ENCODE measurements around the gene WFS1.

WFS1 gene

DNA sequence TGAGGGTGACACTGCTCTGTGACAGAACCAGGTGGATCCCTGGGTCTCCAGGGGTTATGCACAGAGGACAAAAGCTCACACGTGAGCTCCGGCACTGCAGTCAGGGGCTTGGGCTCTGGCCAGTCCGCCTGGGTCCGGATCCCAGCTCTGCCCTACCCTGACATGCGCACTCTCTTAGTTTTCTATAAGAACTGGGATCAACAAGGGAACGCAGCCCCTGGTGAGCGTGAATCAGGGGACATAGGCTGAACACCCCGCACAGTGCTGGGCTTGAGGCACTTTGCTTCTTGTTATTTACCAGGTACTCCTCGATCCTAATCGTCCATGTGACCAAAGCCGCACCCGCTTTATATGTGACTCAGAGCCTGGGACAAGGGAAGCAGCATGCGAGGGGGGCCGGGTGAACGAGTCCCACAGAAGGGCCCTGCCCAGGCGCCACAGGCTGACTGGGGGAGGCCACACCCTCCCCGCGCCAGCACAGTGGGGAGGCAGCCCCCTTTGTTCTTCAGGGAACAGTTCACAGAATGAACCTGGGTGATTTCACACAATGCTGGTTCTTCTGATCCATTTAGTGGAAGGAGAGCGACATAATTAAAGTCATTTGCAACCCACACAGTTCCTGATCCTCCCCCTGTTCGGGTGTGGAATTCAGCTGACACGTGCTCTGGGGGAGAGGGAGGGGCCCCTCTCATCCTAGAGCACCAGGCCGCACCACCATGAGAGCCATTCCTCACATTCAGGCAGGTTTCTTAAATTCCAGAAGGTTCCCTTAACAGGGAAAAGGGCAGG is 55.5 kb downstream of the WFS1 start:
- DNase-seq (ENCODE audit: low read depth), result no peak
- no peak overlapping the region for H3K4me3 ChIP-seq (ENCODE audit: control insufficient read depth, low read depth, low read length)
- TF ChIP-seq, protein P1, sequence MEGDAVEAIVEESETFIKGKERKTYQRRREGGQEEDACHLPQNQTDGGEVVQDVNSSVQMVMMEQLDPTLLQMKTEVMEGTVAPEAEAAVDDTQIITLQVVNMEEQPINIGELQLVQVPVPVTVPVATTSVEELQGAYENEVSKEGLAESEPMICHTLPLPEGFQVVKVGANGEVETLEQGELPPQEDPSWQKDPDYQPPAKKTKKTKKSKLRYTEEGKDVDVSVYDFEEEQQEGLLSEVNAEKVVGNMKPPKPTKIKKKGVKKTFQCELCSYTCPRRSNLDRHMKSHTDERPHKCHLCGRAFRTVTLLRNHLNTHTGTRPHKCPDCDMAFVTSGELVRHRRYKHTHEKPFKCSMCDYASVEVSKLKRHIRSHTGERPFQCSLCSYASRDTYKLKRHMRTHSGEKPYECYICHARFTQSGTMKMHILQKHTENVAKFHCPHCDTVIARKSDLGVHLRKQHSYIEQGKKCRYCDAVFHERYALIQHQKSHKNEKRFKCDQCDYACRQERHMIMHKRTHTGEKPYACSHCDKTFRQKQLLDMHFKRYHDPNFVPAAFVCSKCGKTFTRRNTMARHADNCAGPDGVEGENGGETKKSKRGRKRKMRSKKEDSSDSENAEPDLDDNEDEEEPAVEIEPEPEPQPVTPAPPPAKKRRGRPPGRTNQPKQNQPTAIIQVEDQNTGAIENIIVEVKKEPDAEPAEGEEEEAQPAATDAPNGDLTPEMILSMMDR (IDR thresholded peaks at IDR 0.05; ENCODE audit: control insufficient read depth, insufficient read depth, low read depth, low read length, missing control alignments), result no peak

DNA sequence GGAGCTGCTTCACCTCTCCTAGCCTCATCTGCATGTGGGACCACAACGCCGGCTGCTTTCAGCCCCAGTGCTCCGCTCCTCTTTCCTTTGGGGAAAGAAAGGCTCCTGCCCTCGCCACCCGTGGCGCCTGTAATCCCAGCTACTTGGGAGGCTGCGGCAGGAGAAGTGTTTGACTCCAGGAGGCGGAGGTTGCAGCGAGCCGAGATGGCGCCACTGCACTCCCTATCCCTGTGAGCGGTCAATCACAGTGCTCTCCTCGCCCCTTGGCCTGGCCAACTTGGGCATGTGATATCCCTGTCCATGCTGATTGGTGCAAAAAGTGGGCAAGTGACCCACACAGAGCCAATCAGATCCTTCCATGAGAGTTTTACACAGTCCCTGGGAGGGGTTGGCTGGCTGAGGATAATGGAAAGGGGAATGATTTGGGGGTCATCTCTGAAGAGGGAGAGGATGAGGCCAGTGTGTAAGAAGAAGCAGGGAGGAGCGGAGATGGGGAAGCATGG is 56.2 kb downstream of the WFS1 start:
- TF ChIP-seq, protein P1 (IDR thresholded peaks at IDR 0.05; ENCODE audit: control insufficient read depth, insufficient read depth, low read depth, low read length, missing control alignments), result no peak
- no peak overlapping the region for H3K4me3 ChIP-seq (ENCODE audit: control insufficient read depth, low read depth, low read length)
- DNase-seq (ENCODE audit: low read depth), result no peak

DNA sequence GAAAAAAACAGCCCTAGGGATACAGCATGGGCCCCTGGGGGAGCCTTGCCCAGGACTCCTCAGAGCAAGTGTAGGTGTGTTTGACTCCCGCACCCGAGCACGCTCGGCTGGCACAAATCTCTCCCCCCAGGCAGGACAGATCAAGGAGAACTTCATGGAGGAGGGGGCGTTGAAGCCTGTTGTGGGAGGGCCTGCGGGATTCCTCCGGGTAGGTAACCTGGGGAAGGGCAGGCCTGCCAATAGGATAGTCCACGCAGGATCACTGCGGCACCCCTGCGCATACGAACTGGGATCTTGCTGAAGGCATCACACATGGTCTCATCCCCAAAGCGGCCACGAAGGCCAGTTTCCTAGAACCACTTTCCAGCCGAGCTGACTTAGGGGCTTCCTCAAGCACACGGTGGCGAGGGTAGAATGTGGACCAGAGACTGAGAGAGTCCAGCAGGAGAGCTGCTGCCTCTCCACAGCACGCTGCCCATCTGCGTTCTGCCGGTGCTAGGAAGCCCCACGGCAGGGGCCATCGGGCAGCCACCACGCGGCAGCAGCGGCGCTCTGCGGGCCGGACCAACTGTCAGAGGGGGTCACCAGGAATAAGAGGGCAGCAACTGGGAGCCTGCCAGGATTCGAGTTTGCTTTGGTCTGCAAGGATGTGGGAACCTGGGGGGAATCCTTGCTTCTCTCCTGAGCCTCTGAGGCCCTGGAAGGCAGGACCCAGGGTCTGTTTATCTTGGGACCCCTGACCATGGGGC is 56.8 kb downstream of the WFS1 start:
- TF ChIP-seq, protein P1 (IDR thresholded peaks at IDR 0.05; ENCODE audit: control insufficient read depth, insufficient read depth, low read depth, low read length, missing control alignments), result no peak
- DNase-seq (ENCODE audit: low read depth), result no peak
- H3K4me3 ChIP-seq (ENCODE audit: control insufficient read depth, low read depth, low read length), result no peak overlapping the region

DNA sequence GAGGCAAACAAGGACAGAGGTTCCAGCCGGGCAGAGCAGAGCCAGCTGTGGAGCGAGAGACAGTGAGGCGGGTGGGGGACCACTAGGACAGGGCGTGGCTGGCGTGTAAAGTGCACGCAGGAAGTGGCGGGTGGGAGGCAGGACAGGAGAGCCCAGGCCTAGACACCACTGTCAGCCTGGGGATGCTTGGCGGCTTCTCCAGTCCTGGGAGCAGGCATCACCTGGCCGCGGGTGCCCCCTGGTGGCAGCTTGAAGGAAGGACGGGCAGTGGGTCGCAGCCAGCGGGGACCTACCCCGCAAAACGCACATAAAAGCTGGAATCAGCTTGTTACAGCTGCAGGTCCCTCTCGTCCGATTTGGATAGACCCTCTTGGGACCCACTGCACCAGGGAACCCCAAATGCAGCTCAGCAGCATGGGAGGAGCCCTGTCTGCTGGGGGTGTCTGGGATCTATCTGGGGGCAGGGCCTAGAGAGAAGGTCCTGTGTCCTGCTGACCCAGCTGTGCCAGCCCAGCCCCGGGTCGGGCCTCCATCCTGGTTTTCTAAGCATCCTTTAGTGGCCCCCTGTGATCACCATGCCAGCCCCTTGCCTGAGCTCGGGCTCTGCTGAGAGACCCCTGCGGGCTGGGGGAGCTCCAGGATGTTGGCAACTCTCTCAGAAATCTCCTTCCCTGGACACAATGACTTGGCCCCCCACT is 57.7 kb downstream of the WFS1 start:
- TF ChIP-seq, protein P1 (IDR thresholded peaks at IDR 0.05; ENCODE audit: control insufficient read depth, insufficient read depth, low read depth, low read length, missing control alignments), result peak; percentile 94
- H3K4me3 ChIP-seq (ENCODE audit: control insufficient read depth, low read depth, low read length), result no peak overlapping the region
- DNase-seq (ENCODE audit: low read depth), result no peak

DNA sequence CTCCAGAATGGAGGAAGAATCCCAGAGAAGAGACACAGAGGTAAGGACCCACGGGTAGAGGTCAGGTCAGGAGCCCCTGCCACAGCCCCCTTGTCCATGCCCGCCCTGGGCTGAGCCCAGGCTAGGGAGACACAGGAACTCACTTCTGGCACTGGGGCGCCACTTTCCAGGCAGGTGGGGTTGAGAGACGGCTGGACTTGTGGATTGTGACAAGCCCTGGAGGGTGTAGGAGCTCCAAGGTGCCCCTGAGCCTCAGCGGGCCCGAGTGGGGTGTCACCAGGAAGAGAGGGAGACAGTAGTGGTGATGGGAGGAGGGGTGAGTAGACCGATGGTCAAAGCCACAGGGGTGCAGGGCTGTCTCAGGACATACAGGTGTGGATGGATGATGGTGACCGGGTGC is 58.9 kb downstream of the WFS1 start:
- H3K4me3 ChIP-seq (ENCODE audit: control insufficient read depth, low read depth, low read length), result no peak overlapping the region
- TF ChIP-seq, protein P1 (IDR thresholded peaks at IDR 0.05; ENCODE audit: control insufficient read depth, insufficient read depth, low read depth, low read length, missing control alignments), result no peak
- DNase-seq (ENCODE audit: low read depth), result no peak
